ENCODE results near the gene PJA2.
"Not testable (repeated sequence)": the region's sequence is repeated elsewhere in the genome, so short reads cannot be mapped to it uniquely, and the experiment has no call there.

Gene PJA2

GRCh38 chr5:109309326-109310063 lies 100.3 kb downstream of the PJA2 start:
- no peak for DNase-seq (ENCODE audit: low spot score)

GRCh38 chr5:109307951-109308350 lies 101.8 kb downstream of the PJA2 start:
- DNase-seq (ENCODE audit: low spot score) = no peak

- DNase-seq (ENCODE audit: low spot score) = no peak
Observed at GRCh38 chr5:109307456-109307855, 102.3 kb downstream of the PJA2 start.

GRCh38 chr5:109305352-109305751 lies 104.4 kb downstream of the PJA2 start:
- DNase-seq (ENCODE audit: low spot score) = no peak

- DNase-seq (ENCODE audit: low spot score) = no peak
Observed at GRCh38 chr5:109304309-109304708, 105.5 kb downstream of the PJA2 start.

- DNase-seq (ENCODE audit: low spot score) = no peak
Observed at GRCh38 chr5:109300367-109300766, 109.4 kb downstream of the PJA2 start.

GRCh38 chr5:109299557-109299956 lies 110.2 kb downstream of the PJA2 start:
- DNase-seq (ENCODE audit: low spot score) = no peak

- no peak for DNase-seq (ENCODE audit: low spot score)
Observed at GRCh38 chr5:109298794-109299193, 111.0 kb downstream of the PJA2 start.

GRCh38 chr5:109297900-109298299 lies 111.9 kb downstream of the PJA2 start:
- DNase-seq (ENCODE audit: low spot score) = no peak

GRCh38 chr5:109291090-109291489 lies 118.7 kb downstream of the PJA2 start:
- no peak for DNase-seq (ENCODE audit: low spot score)

- DNase-seq (ENCODE audit: low spot score) = no peak
Observed at GRCh38 chr5:109290231-109290630, 119.5 kb downstream of the PJA2 start.

- DNase-seq (ENCODE audit: low spot score) = not testable (repeated sequence)
Observed at GRCh38 chr5:109286628-109287027, 123.1 kb downstream of the PJA2 start.

All from HuH-7.5 (cell line).